Hematopoietic multipotent progenitor cell (in vitro differentiated cells): ENCODE data around the gene CTSE. TPM values are rescaled to one million over a fixed set of nuclear protein-coding genes. Genes with fewer than 3 reads are reported as not detected.

ENCODE experiments used
- DNase-seq, 3 donors: peaks; one replicate each; pipeline ENCODE4 v3.0.0-alpha.2; 2011 to 2015; ENCODE audit warnings: low read depth in 2 of 3, low spot score in 2 of 3
- total RNA-seq: library from RNA; depleted of rRNA; stranded (reverse); fragments of >200 nt; gene quantifications from one replicate; pipeline ENCODE4 v1.2.3, GENCODE V29; 2012

The CTSE gene
- total RNA-seq, 1 donor, result under 0.01 TPM

- DNase-seq, result no peak
Measured at GRCh38 chr1:205973377-205974232, 50.1 kb downstream of the CTSE start.

- no peak for DNase-seq
Measured at GRCh38 chr1:205972491-205973168, 51.1 kb downstream of the CTSE start.

GRCh38 chr1:205972081-205972480, 51.6 kb downstream of the CTSE start:
- DNase-seq, result no peak

DNA sequence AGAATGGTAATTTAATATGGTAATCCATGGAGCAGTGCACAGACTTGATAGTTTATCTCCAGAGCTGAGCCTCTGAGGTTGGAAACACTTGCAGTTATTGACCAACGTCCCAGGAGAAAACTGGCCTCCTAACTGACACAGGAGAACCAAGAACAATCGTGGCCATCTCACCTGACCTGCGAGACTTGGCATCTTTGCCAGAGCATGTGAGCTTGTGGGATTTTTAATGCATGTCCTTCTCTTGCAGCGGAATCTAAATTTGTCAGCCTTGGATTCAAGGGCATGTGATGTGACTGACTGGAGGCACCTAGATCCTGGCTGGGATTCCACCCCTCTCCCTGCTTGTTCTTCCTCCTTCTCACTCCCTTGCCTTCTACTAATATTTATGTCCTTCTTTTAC, 52.6 kb downstream of the CTSE start:
- no peak for DNase-seq

- no peak for DNase-seq
Measured at GRCh38 chr1:205970486-205970885, 53.2 kb downstream of the CTSE start.

GRCh38 chr1:205969229-205969628, 54.5 kb downstream of the CTSE start:
- no peak for DNase-seq

DNA sequence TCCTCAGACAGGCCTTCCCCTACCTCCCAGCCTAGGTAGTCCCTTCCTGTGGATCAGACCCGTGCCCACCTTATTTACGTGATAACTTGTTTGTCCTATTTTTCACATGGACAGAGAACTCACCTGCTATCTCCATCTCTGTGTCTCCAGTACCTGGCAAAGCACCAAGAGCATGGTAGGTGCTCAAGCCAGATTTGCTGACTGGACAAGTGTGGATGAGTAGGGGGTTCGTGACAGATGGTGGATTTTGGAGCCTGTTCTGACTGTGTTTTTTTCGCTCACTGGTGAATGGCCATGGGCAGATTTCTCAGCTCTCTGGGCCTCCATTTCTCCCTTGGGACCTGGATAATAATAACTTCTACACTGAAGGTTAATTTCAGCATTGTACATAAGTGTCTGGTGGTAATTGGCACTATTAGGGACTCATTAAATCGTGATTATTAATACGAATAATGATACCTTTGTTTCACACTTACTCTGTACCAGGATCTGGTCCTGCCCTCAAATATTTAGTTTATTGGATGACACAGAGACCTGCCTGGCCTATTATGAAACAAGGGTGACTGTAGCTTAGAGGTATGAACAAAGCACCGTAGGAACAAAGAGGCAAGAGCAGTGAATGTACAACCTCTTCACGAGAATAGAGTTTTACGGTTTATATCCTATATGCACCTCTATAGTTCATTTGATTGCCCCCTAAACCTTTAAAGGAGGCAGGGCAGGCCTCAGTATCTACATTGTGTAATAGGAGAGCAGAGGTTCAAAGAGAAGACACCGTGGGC, 56.0 kb downstream of the CTSE start:
- no peak for DNase-seq

- DNase-seq, result no peak
Measured at GRCh38 chr1:205965036-205965884, 58.4 kb downstream of the CTSE start.

DNA sequence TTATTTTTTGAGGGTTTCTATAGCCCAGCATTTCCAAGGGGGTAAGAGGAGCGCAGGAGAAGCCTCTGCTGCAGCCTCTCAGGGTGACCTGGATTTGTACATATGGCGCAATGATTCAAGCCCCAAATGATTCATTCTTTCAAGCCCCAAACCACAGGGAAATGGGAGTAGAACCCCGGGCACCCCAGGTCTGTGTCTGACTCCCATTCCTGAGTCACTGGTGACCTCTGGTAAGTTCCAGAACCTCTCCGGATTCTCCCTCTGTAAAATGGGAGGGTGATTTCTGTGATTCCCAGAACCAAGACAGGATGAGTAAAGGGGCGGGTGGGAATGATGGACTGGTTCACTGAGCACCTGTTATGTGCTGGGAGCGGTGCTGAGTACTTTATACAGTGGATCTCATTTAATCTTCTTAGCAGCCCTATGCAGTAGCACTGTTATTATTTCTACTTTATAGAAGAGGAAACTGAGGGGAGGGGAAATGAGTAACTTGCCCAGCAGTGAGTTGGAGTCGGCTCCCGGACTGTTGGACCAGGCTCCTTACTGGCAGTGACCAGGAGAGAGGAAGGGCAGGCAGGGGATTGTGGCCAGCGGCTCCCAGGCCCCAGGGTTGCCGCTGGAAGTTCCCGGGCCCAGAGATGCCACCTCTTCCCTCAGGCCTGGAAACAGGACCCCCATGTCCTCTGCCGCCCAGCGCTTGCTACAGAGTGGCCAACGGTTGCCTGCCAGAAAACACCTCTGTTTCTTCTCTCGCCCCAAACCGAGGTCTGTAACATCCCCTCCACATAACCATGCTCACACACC, 60.1 kb downstream of the CTSE start:
- DNase-seq, result no peak

DNA sequence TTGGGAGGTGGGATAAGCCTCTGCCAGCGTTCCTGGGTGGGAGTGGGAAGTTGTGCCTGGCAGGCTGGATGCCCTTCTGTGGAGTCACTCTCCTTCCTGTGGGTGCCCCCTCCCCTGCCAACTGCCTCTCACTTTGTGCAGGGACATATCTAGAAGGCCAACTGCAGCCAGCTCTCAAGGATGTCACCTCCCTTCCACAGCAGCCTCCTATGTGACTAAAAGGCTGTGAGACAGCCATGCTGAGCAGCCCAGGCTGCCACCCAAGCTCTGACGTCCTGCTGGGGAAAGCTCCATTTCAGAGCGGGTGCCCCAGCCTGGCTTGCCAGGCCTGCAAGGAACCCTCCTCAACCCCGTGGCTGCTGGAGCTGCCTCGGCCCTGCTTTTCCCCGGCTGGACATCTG, 60.9 kb downstream of the CTSE start:
- no peak for DNase-seq

- DNase-seq, result no peak
Measured at GRCh38 chr1:205961991-205962820, 61.5 kb downstream of the CTSE start.

DNA sequence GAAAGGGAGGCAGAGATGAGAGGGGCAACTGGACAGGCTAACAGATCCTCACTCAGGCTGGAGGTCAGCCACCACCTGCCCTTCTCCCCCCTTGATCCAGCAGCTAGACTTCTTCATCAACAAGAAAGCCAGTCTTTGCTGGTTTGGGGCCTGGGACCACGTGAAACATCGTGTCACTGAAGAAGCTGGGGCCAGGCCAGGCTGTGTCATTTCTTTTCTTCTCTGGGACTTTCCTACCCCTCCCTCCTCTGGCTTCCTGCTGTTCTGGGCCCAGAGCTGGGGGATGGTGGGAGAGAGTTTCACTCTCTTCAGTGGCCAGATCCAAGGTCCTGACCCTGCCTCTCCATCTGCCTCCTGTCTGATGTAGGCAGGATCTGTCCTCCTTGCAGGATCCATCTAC, 62.3 kb downstream of the CTSE start:
- peak in 2 of 3 donors; percentile 54 to 62 for DNase-seq

DNA sequence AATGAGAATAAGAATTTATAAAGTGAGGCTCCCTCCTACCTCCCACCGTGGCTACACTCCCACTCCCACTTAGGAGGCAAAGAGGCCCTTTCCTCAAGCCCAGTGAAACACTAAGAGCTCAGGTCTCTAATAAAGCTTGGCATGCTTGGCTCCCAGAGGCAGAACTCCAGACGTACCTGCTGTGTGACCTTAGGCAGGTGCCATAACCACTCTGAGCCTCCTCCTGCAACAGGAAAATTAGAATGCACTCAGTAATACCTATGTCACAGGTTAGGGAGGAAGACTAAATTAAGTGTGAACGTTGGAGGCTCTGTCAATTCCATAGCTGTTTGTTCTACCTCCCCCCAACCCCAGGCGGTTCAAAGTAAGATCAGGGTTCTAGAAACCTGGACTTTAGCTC, 63.9 kb downstream of the CTSE start:
- no peak for DNase-seq

Other genes starting within 250 kb of the CTSE start
- gene RAB29, start 248.4 kb downstream of the CTSE start, total RNA-seq, result 14.0 TPM
- gene SLC41A1, start 210.7 kb downstream of the CTSE start, total RNA-seq, result 7.8 TPM
- 0.54 TPM for gene PM20D1, start 173.8 kb downstream of the CTSE start, total RNA-seq
- under 0.01 TPM for gene SLC26A9, start 80.4 kb downstream of the CTSE start, total RNA-seq
- gene RAB7B, start 20.5 kb downstream of the CTSE start, total RNA-seq, result 2.7 TPM
- 46.0 TPM for gene RHEX, start 29.3 kb upstream of the CTSE start, total RNA-seq
- gene AVPR1B, start 93.5 kb upstream of the CTSE start, total RNA-seq, result 3.8 TPM
- 0.27 TPM for gene FAM72A, start 178.9 kb upstream of the CTSE start, total RNA-seq
- 26.1 TPM for gene SRGAP2, start 179.6 kb upstream of the CTSE start, total RNA-seq